Lung (tissue), 12 donors: ENCODE measurements around the gene PRPSAP1. TPM values are rescaled to one million over a fixed set of nuclear protein-coding genes. Genes with fewer than 3 reads are reported as not detected.

Experiments
- ATAC-seq: fragments of 200-7000 bp; cut with Tn5 transposase; one replicate; pipeline ENCODE4 v1.9.1; 2020; ENCODE audit warnings: moderate number of reproducible peaks; ENCODE audit not compliant: insufficient read depth, low FRiP score
- DNase-seq, 3 donors: peaks; one replicate each; pipeline ENCODE4 v3.0.0-alpha.2; 2013 to 2017
- H3K27ac ChIP-seq, 2 donors: one replicate each; pipeline ENCODE4 v1.5.1; 2013; ENCODE audit warnings: mild to moderate bottlenecking in 2 of 2, moderate library complexity in 2 of 2, control low read depth in 1 of 2, inconsistent platforms in 1 of 2, low read depth in 1 of 2, low read length in 1 of 2
- H3K27me3 ChIP-seq, 3 donors: one replicate each; pipeline ENCODE4 v1.5.1; 2013; ENCODE audit warnings: low read length in 2 of 3; ENCODE audit not compliant: control insufficient read depth in 3 of 3, insufficient read depth in 3 of 3
- H3K36me3 ChIP-seq, 4 donors: one replicate each; pipeline ENCODE4 v1.5.1; 2013; ENCODE audit warnings: low read length in 4 of 4, mild to moderate bottlenecking in 1 of 4, moderate library complexity in 1 of 4; ENCODE audit not compliant: control insufficient read depth in 4 of 4, insufficient read depth in 4 of 4
- H3K4me1 ChIP-seq, 5 donors: one replicate each; pipeline ENCODE4 v1.5.1; 2013; ENCODE audit warnings: low read length in 5 of 5, mild to moderate bottlenecking in 2 of 5, moderate library complexity in 1 of 5; ENCODE audit not compliant: control insufficient read depth in 5 of 5, insufficient read depth in 5 of 5
- H3K4me3 ChIP-seq: one replicate; pipeline ENCODE4 v1.5.1; 2013; ENCODE audit warnings: mild to moderate bottlenecking, control low read depth, moderate library complexity
- H3K9ac ChIP-seq, 2 donors: one replicate each; pipeline ENCODE4 v1.5.1; 2013; ENCODE audit warnings: low read length in 2 of 2, control low read depth in 1 of 2; ENCODE audit not compliant: insufficient read depth in 1 of 2
- H3K9me3 ChIP-seq, 4 donors: one replicate each; pipeline ENCODE4 v1.5.1; 2013; ENCODE audit warnings: low read length in 3 of 4, mild to moderate bottlenecking in 1 of 4, moderate library complexity in 1 of 4; ENCODE audit not compliant: control insufficient read depth in 4 of 4, insufficient read depth in 3 of 4
- WGBS, 2 donors: extraction: QIAGEN DNeasy Blood & Tissue Kit; methylation state at CpG; one replicate each; pipeline ENCODE4 v1.1.7; 2013; 5-methylcytosine and 5-hydroxymethylcytosine counted together
- polyA plus RNA-seq, 2 donors: library from polyadenylated mRNA; stranded (reverse); fragments of 200-250 nt; gene quantifications; one replicate each; pipeline ENCODE4 v1.2.1, GENCODE V29; 2013
- total RNA-seq, 2 donors: library from RNA; depleted of rRNA in 1 of 2; stranded (reverse); fragments of >200 nt in 1 of 2; gene quantifications; one replicate each; pipeline ENCODE4 v1.2.1, GENCODE V29; 2014 to 2021
- TF ChIP-seq, protein P1 (sequence below): IDR thresholded peaks from 2 replicates; pipeline ENCODE4 v1.5.1; 2012; ENCODE audit warnings: mild to moderate bottlenecking; ENCODE audit errors: control extremely low read depth, extremely low read depth
- donor health status: control.
- donor health status: control.
- donor health status: Bipolar disorder and iron deficiency.
- donor health status: healthy.
- donor health status: DM: yes; HTN: yes; CAD: no.

The PRPSAP1 gene
- total and polyA plus RNA-seq, 4 donors = 29.8 to 74.7 (median 34.6) TPM

DNA sequence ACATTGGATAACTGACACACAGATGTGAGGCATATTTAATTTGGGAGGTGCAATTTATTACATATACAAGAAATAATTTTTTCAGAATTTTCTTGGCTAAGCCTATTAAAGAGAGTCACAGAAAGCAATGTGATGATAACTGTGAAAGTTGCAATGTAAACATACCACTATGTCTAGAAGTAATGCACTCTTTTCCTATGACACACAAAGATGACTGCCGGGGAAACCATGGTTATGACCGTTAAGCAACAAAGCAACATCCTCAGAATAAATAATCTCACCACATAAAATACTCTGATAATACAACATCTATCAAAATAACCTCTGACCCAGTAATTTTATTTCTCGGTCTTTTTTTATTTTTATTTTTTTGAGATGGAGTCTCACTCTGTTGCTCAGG is 35.1 kb downstream of the PRPSAP1 start:
- Histone ChIP-seq H3K9me3 (no peaks in the 10 kb centered on the region), H3K4me3 (no peak overlapping the region), H3K27me3 (no peaks in the 10 kb centered on the region), H3K27ac (no peak overlapping the region), H3K9ac (no peak overlapping the region), H3K36me3 (peaks cover 8 to 18% (median 11%) of the 10 kb centered on the region in 4 donors), H3K4me1 (peaks cover 0 to 8% (median 0%) of the 10 kb centered on the region in 5 donors)
- ATAC-seq (no peak), DNase-seq (no peak)
- 84 to 85% methylated on average over 3 of the region's 3 CpGs for WGBS, 2 donors
- TF ChIP-seq, protein P1, sequence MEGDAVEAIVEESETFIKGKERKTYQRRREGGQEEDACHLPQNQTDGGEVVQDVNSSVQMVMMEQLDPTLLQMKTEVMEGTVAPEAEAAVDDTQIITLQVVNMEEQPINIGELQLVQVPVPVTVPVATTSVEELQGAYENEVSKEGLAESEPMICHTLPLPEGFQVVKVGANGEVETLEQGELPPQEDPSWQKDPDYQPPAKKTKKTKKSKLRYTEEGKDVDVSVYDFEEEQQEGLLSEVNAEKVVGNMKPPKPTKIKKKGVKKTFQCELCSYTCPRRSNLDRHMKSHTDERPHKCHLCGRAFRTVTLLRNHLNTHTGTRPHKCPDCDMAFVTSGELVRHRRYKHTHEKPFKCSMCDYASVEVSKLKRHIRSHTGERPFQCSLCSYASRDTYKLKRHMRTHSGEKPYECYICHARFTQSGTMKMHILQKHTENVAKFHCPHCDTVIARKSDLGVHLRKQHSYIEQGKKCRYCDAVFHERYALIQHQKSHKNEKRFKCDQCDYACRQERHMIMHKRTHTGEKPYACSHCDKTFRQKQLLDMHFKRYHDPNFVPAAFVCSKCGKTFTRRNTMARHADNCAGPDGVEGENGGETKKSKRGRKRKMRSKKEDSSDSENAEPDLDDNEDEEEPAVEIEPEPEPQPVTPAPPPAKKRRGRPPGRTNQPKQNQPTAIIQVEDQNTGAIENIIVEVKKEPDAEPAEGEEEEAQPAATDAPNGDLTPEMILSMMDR = no peak

DNA sequence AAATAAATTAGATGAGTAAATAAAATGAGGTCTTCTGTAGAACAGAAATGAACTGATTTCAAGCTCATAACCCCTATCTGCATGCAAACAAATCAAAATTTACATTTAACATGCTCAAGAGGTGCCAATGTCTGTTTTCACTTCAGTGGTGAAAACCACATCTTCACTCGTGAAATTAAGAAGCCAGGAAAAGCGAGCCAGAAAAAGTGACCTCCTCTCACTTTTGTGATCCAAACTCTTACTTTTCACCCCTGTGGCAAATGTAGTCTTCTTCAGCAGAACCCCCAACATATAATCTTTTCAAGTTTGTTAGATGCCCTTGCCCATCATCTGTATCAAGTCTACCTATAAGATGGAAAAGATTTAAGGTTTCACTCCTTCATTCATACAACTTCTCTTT is 36.2 kb downstream of the PRPSAP1 start:
- Histone ChIP-seq H3K9me3 (no peaks in the 10 kb centered on the region), H3K36me3 (peaks cover 14 to 19% (median 17%) of the 10 kb centered on the region in 4 donors), H3K4me1 (peaks cover 0 to 10% (median 0%) of the 10 kb centered on the region in 5 donors), H3K9ac (no peak overlapping the region), H3K27ac (no peak overlapping the region), H3K4me3 (no peak overlapping the region), H3K27me3 (no peaks in the 10 kb centered on the region)
- 90 to 94% methylated on average over 2 of the region's 2 CpGs for WGBS, 2 donors
- DNase-seq (no peak), ATAC-seq (no peak)
- TF ChIP-seq, protein P1 = no peak

DNA sequence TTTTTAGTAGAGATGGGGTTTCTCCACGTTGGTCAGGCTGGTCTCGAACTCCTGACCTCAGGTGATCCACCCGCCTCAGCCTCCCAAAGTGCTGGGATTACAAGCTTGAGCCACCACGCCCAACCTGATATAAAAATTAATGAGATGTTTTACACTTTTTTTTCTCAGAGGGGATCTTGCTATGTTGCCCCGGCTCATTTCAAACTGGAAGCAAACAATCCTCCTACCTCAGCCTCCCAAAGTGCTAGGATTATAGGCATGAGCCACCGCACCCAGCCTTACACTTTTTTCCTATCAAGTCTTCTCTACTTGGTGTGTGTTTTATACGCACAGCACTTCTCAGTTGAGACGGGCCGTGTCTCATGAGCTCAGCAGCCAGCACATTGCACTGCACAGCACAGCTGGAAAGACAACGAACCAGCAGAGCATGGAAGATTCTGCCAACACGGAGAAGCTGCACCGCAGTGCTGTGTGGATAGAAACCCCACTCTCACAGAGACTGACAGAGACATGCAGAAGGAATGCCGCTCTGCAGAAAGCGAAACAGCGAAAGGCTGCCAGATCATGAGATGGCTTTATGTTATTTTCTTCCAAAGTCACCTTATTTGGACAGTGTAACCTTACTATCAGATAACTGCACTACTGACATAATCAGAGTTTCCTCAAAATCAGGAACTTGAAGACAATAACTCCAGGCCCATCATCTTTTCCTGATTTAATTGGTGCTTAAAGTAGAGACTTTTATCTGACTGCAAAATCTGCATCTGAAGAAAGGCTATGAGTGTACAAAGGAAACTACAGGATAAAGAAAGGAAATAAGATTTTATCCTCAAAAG is 39.1 kb downstream of the PRPSAP1 start:
- Histone ChIP-seq H3K27me3 (no peaks in the 10 kb centered on the region), H3K9ac (no peak overlapping the region), H3K4me1 (peaks cover 0 to 5% (median 0%) of the 10 kb centered on the region in 5 donors), H3K9me3 (no peaks in the 10 kb centered on the region), H3K36me3 (peaks cover 19 to 25% (median 23%) of the 10 kb centered on the region in 4 donors), H3K4me3 (no peak overlapping the region), H3K27ac (peak overlapping the region; percentile 52 to 69)
- WGBS, 2 donors = 77 to 81% methylated on average over 15 of the region's 15 CpGs
- DNase-seq (peak in 1 of 3 donors; percentile 17), ATAC-seq (no peak)
- TF ChIP-seq, protein P1 = no peak
